Astrocyte (in vitro differentiated cells and primary cell): ENCODE measurements around the gene GTF3C1. TPM values are rescaled to one million over a fixed set of nuclear protein-coding genes. Genes with fewer than 3 reads are reported as not detected.

ENCODE experiments used
- DNase-seq: peaks from one replicate; pipeline ENCODE4 v3.0.0-alpha.2; 2010; ENCODE audit warnings: low read depth
- FAIRE-seq: peaks from 2 replicates; lab custom pipeline; 2011; peaks lifted over from hg19 to GRCh38; lab: Jason Lieb, UNC
- H2AFZ ChIP-seq: 2 replicates; pipeline ENCODE4 v1.6.0; 2012; ENCODE audit warnings: low read depth, low read length, inconsistent platforms
- H3K27ac ChIP-seq: 2 replicates; pipeline ENCODE4 v1.5.1; 2011; ENCODE audit warnings: low read depth, low read length, inconsistent platforms
- H3K27me3 ChIP-seq: 2 replicates; pipeline ENCODE4 v1.6.0; 2011; ENCODE audit warnings: low read length, inconsistent platforms; ENCODE audit not compliant: insufficient read depth
- H3K36me3 ChIP-seq: 2 replicates; pipeline ENCODE4 v1.5.1; 2011; ENCODE audit warnings: low read length, inconsistent platforms; ENCODE audit not compliant: insufficient read depth
- H3K4me1 ChIP-seq: 2 replicates; pipeline ENCODE4 v1.5.1; 2011; ENCODE audit warnings: low read length, inconsistent platforms; ENCODE audit not compliant: insufficient read depth
- H3K4me2 ChIP-seq: 2 replicates; pipeline ENCODE4 v1.6.0; 2012; ENCODE audit warnings: low read length, inconsistent platforms
- H3K4me3 ChIP-seq: 2 replicates; pipeline ENCODE4 v1.5.1; 2011; ENCODE audit warnings: low read depth, mild to moderate bottlenecking, low read length, inconsistent platforms; ENCODE audit not compliant: insufficient read depth
- H3K79me2 ChIP-seq: 2 replicates; pipeline ENCODE4 v1.6.0; 2012; ENCODE audit warnings: mild to moderate bottlenecking, low read length, inconsistent platforms; ENCODE audit not compliant: insufficient read depth
- H3K9ac ChIP-seq: 2 replicates; pipeline ENCODE4 v1.6.0; 2012; ENCODE audit warnings: mild to moderate bottlenecking, low read length, inconsistent platforms
- H3K9me3 ChIP-seq: 2 replicates; pipeline ENCODE4 v1.5.1; 2012; ENCODE audit warnings: low read depth, mild to moderate bottlenecking, low read length, inconsistent platforms; ENCODE audit not compliant: insufficient read depth
- H4K20me1 ChIP-seq: 2 replicates; pipeline ENCODE4 v1.6.0; 2012; ENCODE audit warnings: low read length, inconsistent platforms; ENCODE audit not compliant: insufficient read depth
- H3K27ac Mint-ChIP-seq: one replicate; pipeline ENCODE4 v1.8.0; 2021; ENCODE audit warnings: mild to moderate bottlenecking, mixed read lengths; ENCODE audit not compliant: unreplicated experiment
- H3K27me3 Mint-ChIP-seq: one replicate; pipeline ENCODE4 v1.8.0; 2021; ENCODE audit warnings: low read depth, mixed read lengths; ENCODE audit not compliant: unreplicated experiment
- H3K36me3 Mint-ChIP-seq: one replicate; pipeline ENCODE4 v1.8.0; 2021; ENCODE audit warnings: low read depth, mixed read lengths; ENCODE audit not compliant: unreplicated experiment
- H3K4me1 Mint-ChIP-seq: one replicate; pipeline ENCODE4 v1.8.0; 2021; ENCODE audit warnings: low read depth, mixed read lengths; ENCODE audit not compliant: unreplicated experiment
- H3K4me3 Mint-ChIP-seq: one replicate; pipeline ENCODE4 v1.8.0; 2021; ENCODE audit warnings: mild to moderate bottlenecking, moderate library complexity, mixed read lengths; ENCODE audit not compliant: unreplicated experiment
- H3K9me3 Mint-ChIP-seq: one replicate; pipeline ENCODE4 v1.8.0; 2021; ENCODE audit warnings: mild to moderate bottlenecking, mixed read lengths; ENCODE audit not compliant: unreplicated experiment
- CTCF ChIP-seq: IDR thresholded peaks from 2 replicates; pipeline ENCODE4 v1.5.1; 2011; ENCODE audit warnings: low read depth, mild to moderate bottlenecking, inconsistent platforms, low read length, moderate library complexity; ENCODE audit not compliant: insufficient read depth
- EZH2 ChIP-seq: IDR thresholded peaks from 2 replicates; pipeline ENCODE4 v1.6.1; 2012; ENCODE audit warnings: mild to moderate bottlenecking, low read length, inconsistent platforms; ENCODE audit not compliant: insufficient read depth
- total RNA-seq: library from RNA; stranded (reverse); gene quantifications from 2 replicates; pipeline ENCODE4 v1.2.1, GENCODE V29; 2021

GTF3C1 gene
- total RNA-seq, 1 donor from 2014 or later: 103 TPM

DNA sequence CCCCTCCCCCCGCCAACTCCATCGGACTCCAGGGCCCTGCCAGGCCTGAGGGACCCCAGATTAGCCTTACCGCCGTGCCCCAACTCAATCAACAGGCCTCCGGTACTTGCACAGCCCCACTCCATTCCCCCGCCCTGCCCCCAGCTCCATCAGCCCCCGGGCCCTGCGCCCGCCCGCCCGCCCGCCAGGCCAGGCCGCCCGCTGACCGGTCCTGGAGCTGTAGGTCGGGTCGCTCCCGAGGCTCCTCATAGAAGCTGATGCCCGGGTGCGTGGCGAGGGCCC is 308 bp downstream of the GTF3C1 start:
- FAIRE-seq (no peak), DNase-seq (no peak)
- Histone ChIP-seq H3K9me3 (no peaks in the 10 kb centered on the region), H3K27ac (peak overlapping the region; percentile 52), H2AFZ (peak overlapping the region; percentile 90), H3K79me2 (peaks cover 77% of the 10 kb centered on the region), H3K4me3 (peak overlapping the region; percentile 98), H4K20me1 (peaks cover 60% of the 10 kb centered on the region), H3K4me1 (peaks cover 30% of the 10 kb centered on the region), H3K9ac (peak overlapping the region; percentile 98), H3K4me2 (peak overlapping the region; percentile 94), H3K36me3 (peaks cover 10% of the 10 kb centered on the region), H3K27me3 (no peaks in the 10 kb centered on the region)
- H3K36me3 Mint-ChIP-seq: peaks cover 7% of the 10 kb centered on the region
- H3K4me3 Mint-ChIP-seq: peak overlapping the region; percentile 99
- TF ChIP-seq EZH2 (no peak), CTCF (no peak)
- peaks cover 28% of the 10 kb centered on the region for H3K4me1 Mint-ChIP-seq
- peak overlapping the region; percentile 97 for H3K27ac Mint-ChIP-seq
- no peaks in the 10 kb centered on the region for H3K27me3 Mint-ChIP-seq
- H3K9me3 Mint-ChIP-seq: no peaks in the 10 kb centered on the region

- Mint-ChIP-seq H3K4me1 (peaks cover 28% of the 10 kb centered on the region), H3K36me3 (peaks cover 11% of the 10 kb centered on the region), H3K4me3 (peak overlapping the region; percentile 73), H3K27ac (no peak overlapping the region), H3K27me3 (no peaks in the 10 kb centered on the region), H3K9me3 (no peaks in the 10 kb centered on the region)
- no peak overlapping the region for H2AFZ ChIP-seq
- H3K79me2 ChIP-seq: peaks cover 74% of the 10 kb centered on the region
- H3K4me3 ChIP-seq: no peak overlapping the region
- TF ChIP-seq EZH2: no peak
- peak overlapping the region; percentile 94 for H3K4me2 ChIP-seq
- H3K9ac ChIP-seq: no peak overlapping the region
- H3K36me3 ChIP-seq: peaks cover 22% of the 10 kb centered on the region
- H3K9me3 ChIP-seq: no peaks in the 10 kb centered on the region
- H3K27me3 ChIP-seq: no peaks in the 10 kb centered on the region
- H4K20me1 ChIP-seq: peaks cover 69% of the 10 kb centered on the region
- peaks cover 30% of the 10 kb centered on the region for H3K4me1 ChIP-seq
- DNase-seq: no peak
- H3K27ac ChIP-seq: no peak overlapping the region
- FAIRE-seq: no peak
Observed at GRCh38 chr16:27547851-27548250, 1.9 kb downstream of the GTF3C1 start.

DNA sequence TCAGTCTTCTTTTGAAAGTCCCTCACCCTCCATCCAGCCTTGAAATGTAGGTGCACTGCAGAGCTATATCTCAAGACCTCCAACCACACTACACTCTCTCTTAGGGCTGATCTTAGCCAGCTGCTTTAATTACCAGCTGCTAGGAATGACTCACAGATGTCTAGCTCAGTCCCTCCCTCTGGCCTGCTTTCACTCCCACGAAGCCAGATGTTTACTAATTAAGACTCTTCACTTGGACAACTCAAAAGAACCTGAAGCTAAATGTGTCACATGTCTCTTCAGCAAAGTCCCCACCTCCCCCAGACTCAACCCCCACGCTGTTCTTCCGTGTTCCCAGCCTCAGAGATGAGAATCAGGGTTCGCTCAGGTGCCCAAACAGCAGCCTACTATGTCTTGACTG is 2.6 kb downstream of the GTF3C1 start:
- H3K27ac ChIP-seq: no peak overlapping the region
- no peak overlapping the region for H3K4me3 ChIP-seq
- peak; percentile 75 for DNase-seq
- no peak for TF ChIP-seq CTCF
- TF ChIP-seq EZH2: no peak
- H3K27me3 ChIP-seq: no peaks in the 10 kb centered on the region
- H3K4me1 ChIP-seq: peaks cover 30% of the 10 kb centered on the region
- no peaks in the 10 kb centered on the region for H3K9me3 ChIP-seq
- Mint-ChIP-seq H3K27ac (peak overlapping the region; percentile 67), H3K4me1 (peaks cover 28% of the 10 kb centered on the region), H3K36me3 (peaks cover 13% of the 10 kb centered on the region), H3K9me3 (no peaks in the 10 kb centered on the region), H3K27me3 (no peaks in the 10 kb centered on the region), H3K4me3 (peak overlapping the region; percentile 73)
- H3K4me2 ChIP-seq: peak overlapping the region; percentile 94
- peaks cover 26% of the 10 kb centered on the region for H3K36me3 ChIP-seq
- no peak overlapping the region for H3K9ac ChIP-seq
- no peak for FAIRE-seq
- peaks cover 74% of the 10 kb centered on the region for H4K20me1 ChIP-seq
- peaks cover 72% of the 10 kb centered on the region for H3K79me2 ChIP-seq
- H2AFZ ChIP-seq: no peak overlapping the region
